GM19238 (cell line): ENCODE data around the gene ATG2A.
"Not testable (repeated sequence)": the region's sequence is repeated elsewhere in the genome, so short reads cannot be mapped to it uniquely, and the experiment has no call there.

Experiments used
- DNase-seq: peaks from one replicate; pipeline ENCODE4 v3.0.0; 2011; ENCODE audit warnings: low spot score; ENCODE audit not compliant: insufficient read length

ATG2A gene

GRCh38 chr11:64855596-64856304 lies 61.3 kb downstream of the ATG2A start:
- no peak for DNase-seq

- DNase-seq: no peak
Measured at GRCh38 chr11:64854534-64855502, 62.2 kb downstream of the ATG2A start.

- no peak for DNase-seq
Measured at GRCh38 chr11:64854157-64854533, 62.9 kb downstream of the ATG2A start.

GRCh38 chr11:64853709-64854108 lies 63.3 kb downstream of the ATG2A start:
- no peak for DNase-seq

- DNase-seq: no peak
Measured at GRCh38 chr11:64852804-64853509, 64.1 kb downstream of the ATG2A start.

- no peak for DNase-seq
Measured at GRCh38 chr11:64851831-64852351, 65.1 kb downstream of the ATG2A start.

GRCh38 chr11:64850979-64851567 lies 65.9 kb downstream of the ATG2A start:
- DNase-seq: peak; percentile 95

GRCh38 chr11:64849598-64850356 lies 67.2 kb downstream of the ATG2A start:
- no peak for DNase-seq

GRCh38 chr11:64848826-64849597 lies 68.0 kb downstream of the ATG2A start:
- DNase-seq: no peak

- no peak for DNase-seq
Measured at GRCh38 chr11:64848214-64848825, 68.7 kb downstream of the ATG2A start.

- DNase-seq: peak; percentile 91
Measured at GRCh38 chr11:64846998-64847666, 69.9 kb downstream of the ATG2A start.

GRCh38 chr11:64845776-64846129 lies 71.3 kb downstream of the ATG2A start:
- not testable (repeated sequence) for DNase-seq

GRCh38 chr11:64845129-64845775 lies 71.8 kb downstream of the ATG2A start:
- no peak for DNase-seq
